ENCODE data around the gene CIZ1.
"Not testable (repeated sequence)": the region's sequence is repeated elsewhere in the genome, so short reads cannot be mapped to it uniquely, and the experiment has no call there.

Gene CIZ1

GRCh38 chr9:128129976-128130590 lies 61.3 kb downstream of the CIZ1 start:
- peak; percentile 5 for TF ChIP-seq CTCF (IDR thresholded peaks at IDR 0.05; ENCODE audit: low read length, missing control alignments)
- H3K4me3 ChIP-seq (replicated peaks; ENCODE audit: low read depth, low read length); DNase-seq (ENCODE audit: low read depth): not testable (repeated sequence)

- H3K4me3 ChIP-seq (replicated peaks; ENCODE audit: low read depth, low read length): peak overlapping the region; percentile 93
- DNase-seq (ENCODE audit: low read depth): no peak
- no peak for TF ChIP-seq CTCF (IDR thresholded peaks at IDR 0.05; ENCODE audit: low read length, missing control alignments)
Measured at GRCh38 chr9:128128836-128129590, 62.4 kb downstream of the CIZ1 start.

DNA sequence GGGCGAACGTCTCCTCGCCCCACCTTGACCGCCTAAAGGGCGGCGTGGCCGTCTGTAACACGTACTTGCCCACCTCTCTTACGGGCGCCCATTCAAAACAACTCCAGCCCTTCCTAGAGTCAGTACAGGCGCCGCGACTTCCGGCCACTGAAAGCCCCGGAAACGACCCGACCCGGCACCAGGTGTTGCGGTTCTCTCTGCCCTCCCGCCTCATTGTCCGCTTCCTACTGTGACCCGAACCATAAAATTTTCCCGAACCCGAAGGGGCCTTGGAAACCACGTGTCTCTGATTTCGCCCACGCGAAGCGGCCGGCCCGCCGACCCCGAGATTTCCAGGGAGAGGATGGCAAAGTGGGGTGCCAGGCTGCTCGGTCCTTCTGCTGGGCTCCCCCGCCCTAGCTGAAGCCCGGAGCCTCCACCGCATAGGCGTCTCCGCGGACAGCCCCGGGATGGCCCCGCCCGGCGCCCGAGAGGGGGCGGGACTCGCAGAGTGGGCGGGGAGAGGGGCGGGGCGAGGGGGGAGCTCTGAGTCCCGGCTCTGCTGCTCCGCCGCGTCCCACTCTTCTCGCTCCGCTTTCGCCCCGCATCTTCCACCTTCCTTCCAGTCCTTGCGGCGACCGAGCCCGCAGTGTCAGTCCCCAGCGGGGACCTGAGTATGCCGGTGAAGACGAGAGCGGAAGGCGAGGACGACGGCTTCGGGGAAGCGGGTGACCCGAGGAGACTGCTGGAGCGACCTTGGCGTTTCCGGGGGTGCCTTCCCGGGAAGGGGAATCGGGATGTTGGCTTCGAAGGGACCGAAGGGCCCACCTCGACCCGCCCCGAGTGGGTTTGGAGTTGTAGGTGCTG lies 63.2 kb downstream of the CIZ1 start:
- peak; percentile 92 for DNase-seq (ENCODE audit: low read depth)
- H3K4me3 ChIP-seq (replicated peaks; ENCODE audit: low read depth, low read length): peak overlapping the region; percentile 93
- TF ChIP-seq CTCF (IDR thresholded peaks at IDR 0.05; ENCODE audit: low read length, missing control alignments): no peak

- no peak for TF ChIP-seq CTCF (IDR thresholded peaks at IDR 0.05; ENCODE audit: low read length, missing control alignments)
- H3K4me3 ChIP-seq (replicated peaks; ENCODE audit: low read depth, low read length): peak within 1 kb of the TSS; percentile 93
- DNase-seq (ENCODE audit: low read depth): peak; percentile 86
Measured at GRCh38 chr9:128127568-128127989, 63.8 kb downstream of the CIZ1 start, which contains the start of gene PTGES2. Gene PTGES2, minus strand, starts transcription at chr9:128127729. Its CDS starts 12 bp downstream, at chr9:128127717.

- DNase-seq (ENCODE audit: low read depth): no peak
- TF ChIP-seq CTCF (IDR thresholded peaks at IDR 0.05; ENCODE audit: low read length, missing control alignments): no peak
- H3K4me3 ChIP-seq (replicated peaks; ENCODE audit: low read depth, low read length): peak overlapping the region; percentile 3
Measured at GRCh38 chr9:128125580-128126354, 65.6 kb downstream of the CIZ1 start.

GRCh38 chr9:128124873-128125579 lies 66.3 kb downstream of the CIZ1 start:
- peak; percentile 63 for DNase-seq (ENCODE audit: low read depth)
- TF ChIP-seq CTCF (IDR thresholded peaks at IDR 0.05; ENCODE audit: low read length, missing control alignments): peak; percentile 72
- H3K4me3 ChIP-seq (replicated peaks; ENCODE audit: low read depth, low read length): no peak overlapping the region

Measured in fibroblast of pulmonary artery (primary cell).